Endothelial cell of umbilical vein (primary cell): ENCODE data around the gene KCNF1. TPM values are rescaled to one million over a fixed set of nuclear protein-coding genes. Genes with fewer than 3 reads are reported as not detected.

ENCODE experiments used
- BruUV-seq: library from RNA; stranded (reverse); fragments of 400-500 nt; replicated peaks from 2 replicates; lab custom pipeline; 2021; lab: Mats Ljungman, UMichigan
- CTCF ChIA-PET: fragments of 300-600, 350-600 bp; sonication (Branson Sonifier 250); formaldehyde crosslinking; loops from one replicate; lab custom pipeline; 2021; ENCODE audit warnings: antibody characterized with exemption, inconsistent platforms; lab: Charles Lee
- POLR2A ChIA-PET: fragments of 300-600, 350-600 bp; sonication (Branson Sonifier 250); formaldehyde crosslinking; loops from one replicate; lab custom pipeline; 2021; ENCODE audit warnings: antibody characterized with exemption, inconsistent platforms; lab: Charles Lee
- DNase-seq: peaks from one replicate; pipeline ENCODE4 v3.0.0-alpha.2; 2011; ENCODE audit warnings: low read depth, low spot score
- FAIRE-seq: peaks from 2 replicates; lab custom pipeline; 2011; peaks lifted over from hg19 to GRCh38; lab: Jason Lieb, UNC
- H2AFZ ChIP-seq: 2 replicates; pipeline ENCODE4 v1.6.0; 2012; ENCODE audit warnings: low read depth, low read length, control low read depth, inconsistent platforms
- H3K27ac ChIP-seq: 2 replicates; pipeline ENCODE4 v1.5.1; 2011; ENCODE audit warnings: low read depth, mild to moderate bottlenecking, control low read depth, low read length, moderate library complexity; ENCODE audit not compliant: insufficient read depth
- H3K27me3 ChIP-seq, 2 experiments: 2 replicates each; pipeline versions ENCODE4 v1.6.0 to v1.6.1; 2011; ENCODE audit warnings: low read length in 2 of 2, mixed read lengths in 1 of 2; ENCODE audit not compliant: control insufficient read depth in 2 of 2, insufficient read depth in 2 of 2
- H3K36me3 ChIP-seq, 2 experiments: 2 replicates in 1 of 2; 3 replicates in 1 of 2; pipeline ENCODE4 v1.5.1; 2011; ENCODE audit warnings: low read length in 2 of 2, mild to moderate bottlenecking in 1 of 2, moderate library complexity in 1 of 2; ENCODE audit not compliant: control insufficient read depth in 2 of 2, insufficient read depth in 2 of 2; ENCODE audit errors: extremely low read depth in 1 of 2
- H3K4me1 ChIP-seq: 3 replicates; pipeline ENCODE4 v1.5.1; 2011; ENCODE audit warnings: mild to moderate bottlenecking, low read length; ENCODE audit not compliant: control insufficient read depth, insufficient read depth; ENCODE audit errors: extremely low read depth
- H3K4me2 ChIP-seq: 2 replicates; pipeline ENCODE4 v1.6.1; 2011; ENCODE audit warnings: low read length, control low read depth, mixed read lengths; ENCODE audit not compliant: insufficient read depth
- H3K4me3 ChIP-seq, 3 experiments: fragments of 200-600 bp in 1 of 3; sonication (generic), shearing (Covaris generic) in 1 of 3; replicated peaks in 1 of 3; 2 replicates each; pipeline ENCODE4 v1.5.1; 2011 to 2016; ENCODE audit warnings: control low read depth in 3 of 3, low read length in 3 of 3, mild to moderate bottlenecking in 2 of 3, inconsistent platforms in 1 of 3, low read depth in 1 of 3, moderate library complexity in 1 of 3; ENCODE audit not compliant: insufficient read depth in 1 of 3
- H3K79me2 ChIP-seq: 2 replicates; pipeline ENCODE4 v1.6.0; 2012; ENCODE audit warnings: low read length, inconsistent platforms; ENCODE audit not compliant: control insufficient read depth, insufficient read depth
- H3K9ac ChIP-seq: replicated peaks from 2 replicates; pipeline ENCODE3; 2011; ENCODE audit warnings: low read length, control low read depth; ENCODE audit not compliant: insufficient read depth; ENCODE audit errors: extremely low read depth
- H3K9me1 ChIP-seq: replicated peaks from 3 replicates; pipeline ENCODE4 v1.6.0; 2011; ENCODE audit warnings: mild to moderate bottlenecking, low read length; ENCODE audit not compliant: control insufficient read depth, insufficient read depth; ENCODE audit errors: extremely low read depth
- H3K9me3 ChIP-seq: replicated peaks from 2 replicates; pipeline ENCODE4 v1.5.1; 2012; ENCODE audit warnings: low read length, inconsistent platforms; ENCODE audit not compliant: control insufficient read depth, insufficient read depth
- H4K20me1 ChIP-seq: replicated peaks from 2 replicates; pipeline ENCODE3; 2011; ENCODE audit warnings: mild to moderate bottlenecking, low read length; ENCODE audit not compliant: control insufficient read depth, insufficient read depth; ENCODE audit errors: extremely low read depth
- EZH2 ChIP-seq: IDR thresholded peaks from 2 replicates; pipeline ENCODE4 v1.6.1; 2012; ENCODE audit warnings: borderline replicate concordance, low read depth, mild to moderate bottlenecking, moderate library complexity, low read length, inconsistent platforms; ENCODE audit not compliant: severe bottlenecking
- FOS ChIP-seq: IDR thresholded peaks from 2 replicates; pipeline ENCODE4 v1.6.1; 2011; ENCODE audit warnings: mild to moderate bottlenecking, low read length, moderate library complexity, borderline replicate concordance; ENCODE audit not compliant: insufficient read depth
- GATA2 ChIP-seq: IDR thresholded peaks from 2 replicates; pipeline ENCODE4 v1.7.0; 2011; ENCODE audit warnings: low read depth, mild to moderate bottlenecking, moderate library complexity, mixed read lengths, low read length; ENCODE audit not compliant: insufficient read length, insufficient read depth
- JUN ChIP-seq: IDR thresholded peaks from 2 replicates; pipeline ENCODE4 v1.6.1; 2011; ENCODE audit warnings: borderline replicate concordance, low read depth; ENCODE audit not compliant: insufficient read length, insufficient read depth
- MYC ChIP-seq: IDR thresholded peaks from one replicate; pipeline ENCODE4 v1.6.1; 2011; ENCODE audit warnings: mild to moderate bottlenecking, low read depth, low read length
- POLR2A ChIP-seq: IDR thresholded peaks from 2 replicates; pipeline ENCODE4 v1.6.1; 2012; ENCODE audit warnings: low read depth, mild to moderate bottlenecking, control low read depth, low read length
- POLR2AphosphoS5 ChIP-seq: IDR thresholded peaks from 2 replicates; pipeline ENCODE4 v1.6.1; 2012; ENCODE audit warnings: low read depth, mild to moderate bottlenecking, control low read depth, low read length, moderate library complexity; ENCODE audit not compliant: insufficient read depth
- dilution Hi-C: fragments of 300-500 bp; cut with MboI; formaldehyde crosslinking; loops from one replicate; pipeline ENCODE4 v1.15.0; 2019; ENCODE audit warnings: low sequenced_read_pairs; ENCODE audit not compliant: extremely low pct_ligation_motif_present
- intact Hi-C: fragments of 100-400 bp; cut with micrococcal nuclease; formaldehyde crosslinking; loops from one replicate; pipeline ENCODE4 v1.10.0; 2022
- polyA plus RNA-seq, 4 experiments: library from polyadenylated mRNA; depleted of rRNA in 3 of 4; stranded (reverse) in 3 of 4; unstranded in 1 of 4; fragments of >200 nt; gene quantifications; 2 replicates each; pipeline versions ENCODE4 v1.2.1 to v1.2.3, GENCODE V29; 2011 to 2012; ENCODE audit warnings: missing spikeins in 1 of 4
- total RNA-seq: library from RNA; stranded (reverse); gene quantifications from 2 replicates; pipeline ENCODE4 v1.2.3, GENCODE V29; 2021
- TF ChIP-seq, protein P1 (sequence below): IDR thresholded peaks from 2 replicates; pipeline ENCODE4 v1.6.1; 2011; ENCODE audit not compliant: insufficient read depth, insufficient read length
- TF ChIP-seq, protein P2 (sequence below), 2 donors: IDR thresholded peaks; 1 replicate in 1 of 2; 2 replicates in 1 of 2; pipeline ENCODE4 v1.5.1; 2011; ENCODE audit warnings: low read length in 2 of 2, mild to moderate bottlenecking in 2 of 2, moderate library complexity in 2 of 2, control low read depth in 1 of 2, inconsistent platforms in 1 of 2, low read depth in 1 of 2; ENCODE audit not compliant: insufficient read depth in 1 of 2; ENCODE audit errors: extremely low read depth in 1 of 2

Gene KCNF1
- total and polyA plus RNA-seq, 2 donors (not counting 3 experiments of a cell fraction or from before 2014, with no cell fraction given) = 0.23 to 0.42 TPM

DNA sequence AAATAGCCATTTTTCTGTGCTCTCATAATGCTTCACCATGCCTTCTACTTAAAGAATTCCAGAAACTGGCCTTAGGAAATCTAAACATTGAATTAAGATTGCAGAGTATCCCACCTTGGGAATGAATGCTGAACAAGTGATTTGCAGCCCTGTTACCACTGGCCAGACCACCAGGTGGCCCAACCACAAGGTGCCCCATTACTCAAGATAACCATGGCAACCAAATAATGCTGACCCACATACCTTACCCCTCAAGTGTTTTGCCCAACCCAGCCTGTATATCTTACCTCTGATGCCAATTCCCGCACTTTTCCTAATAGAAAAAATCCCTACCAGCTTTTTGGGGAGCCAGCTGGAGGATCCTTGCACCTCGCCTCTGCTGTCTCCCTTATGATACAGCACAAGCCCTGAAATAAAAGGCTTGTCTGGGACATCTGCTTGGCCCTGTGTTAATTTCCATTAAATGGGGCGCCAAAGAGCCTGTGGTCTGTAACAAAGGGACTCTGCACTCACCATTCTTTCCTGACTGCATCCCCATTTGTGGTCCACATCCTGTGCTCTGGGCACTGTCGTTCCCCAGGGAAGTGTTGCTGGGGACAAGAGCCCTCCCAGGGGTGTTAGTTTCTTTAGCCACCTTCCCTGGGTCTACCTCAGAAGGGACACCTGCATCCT, 17.3 kb upstream of the KCNF1 start:
- dilution Hi-C loops (no loop called here), intact Hi-C loops (no loop called here)
- no peak overlapping the region for H3K4me2 ChIP-seq
- no peaks in the 10 kb centered on the region for H3K79me2 ChIP-seq
- no peaks in the 10 kb centered on the region for H3K9me1 ChIP-seq
- H3K27me3 ChIP-seq = peaks cover 0 to 2% of the 10 kb centered on the region in 2 experiments
- no peak overlapping the region for H3K4me3 ChIP-seq
- H3K36me3 ChIP-seq = no peaks in the 10 kb centered on the region
- no peaks in the 10 kb centered on the region for H3K4me1 ChIP-seq
- H2AFZ ChIP-seq = no peak overlapping the region
- H3K9ac ChIP-seq = no peak overlapping the region
- FAIRE-seq = no peak
- BruUV-seq = no TSS peak
- DNase-seq = no peak
- ChIA-PET POLR2A (no interaction called here), CTCF (interaction anchor here (1.6 kb wide), 1 partner anchor 16 kb away, joined by 3 read pairs; no protein-coding TSS in a partner anchor)
- no peaks in the 10 kb centered on the region for H4K20me1 ChIP-seq
- H3K27ac ChIP-seq = no peak overlapping the region
- no peak for TF ChIP-seq POLR2AphosphoS5
- TF ChIP-seq POLR2A = no peak
- no peak for TF ChIP-seq MYC
- TF ChIP-seq, protein P1, sequence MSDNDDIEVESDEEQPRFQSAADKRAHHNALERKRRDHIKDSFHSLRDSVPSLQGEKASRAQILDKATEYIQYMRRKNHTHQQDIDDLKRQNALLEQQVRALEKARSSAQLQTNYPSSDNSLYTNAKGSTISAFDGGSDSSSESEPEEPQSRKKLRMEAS = no peak
- TF ChIP-seq EZH2 = no peak
- TF ChIP-seq, protein P2, sequence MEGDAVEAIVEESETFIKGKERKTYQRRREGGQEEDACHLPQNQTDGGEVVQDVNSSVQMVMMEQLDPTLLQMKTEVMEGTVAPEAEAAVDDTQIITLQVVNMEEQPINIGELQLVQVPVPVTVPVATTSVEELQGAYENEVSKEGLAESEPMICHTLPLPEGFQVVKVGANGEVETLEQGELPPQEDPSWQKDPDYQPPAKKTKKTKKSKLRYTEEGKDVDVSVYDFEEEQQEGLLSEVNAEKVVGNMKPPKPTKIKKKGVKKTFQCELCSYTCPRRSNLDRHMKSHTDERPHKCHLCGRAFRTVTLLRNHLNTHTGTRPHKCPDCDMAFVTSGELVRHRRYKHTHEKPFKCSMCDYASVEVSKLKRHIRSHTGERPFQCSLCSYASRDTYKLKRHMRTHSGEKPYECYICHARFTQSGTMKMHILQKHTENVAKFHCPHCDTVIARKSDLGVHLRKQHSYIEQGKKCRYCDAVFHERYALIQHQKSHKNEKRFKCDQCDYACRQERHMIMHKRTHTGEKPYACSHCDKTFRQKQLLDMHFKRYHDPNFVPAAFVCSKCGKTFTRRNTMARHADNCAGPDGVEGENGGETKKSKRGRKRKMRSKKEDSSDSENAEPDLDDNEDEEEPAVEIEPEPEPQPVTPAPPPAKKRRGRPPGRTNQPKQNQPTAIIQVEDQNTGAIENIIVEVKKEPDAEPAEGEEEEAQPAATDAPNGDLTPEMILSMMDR (IDR thresholded peaks at IDR 0.05; ENCODE audit: extremely low read depth in 1 of 2, insufficient read depth in 1 of 2, low read depth in 1 of 2, low read length in 2 of 2) = no peak
- no peak for TF ChIP-seq JUN
- TF ChIP-seq FOS = no peak
- no peak for TF ChIP-seq GATA2
- H3K9me3 ChIP-seq = no peaks in the 10 kb centered on the region
